ENCODE measurements around the gene UBN1.

DNA sequence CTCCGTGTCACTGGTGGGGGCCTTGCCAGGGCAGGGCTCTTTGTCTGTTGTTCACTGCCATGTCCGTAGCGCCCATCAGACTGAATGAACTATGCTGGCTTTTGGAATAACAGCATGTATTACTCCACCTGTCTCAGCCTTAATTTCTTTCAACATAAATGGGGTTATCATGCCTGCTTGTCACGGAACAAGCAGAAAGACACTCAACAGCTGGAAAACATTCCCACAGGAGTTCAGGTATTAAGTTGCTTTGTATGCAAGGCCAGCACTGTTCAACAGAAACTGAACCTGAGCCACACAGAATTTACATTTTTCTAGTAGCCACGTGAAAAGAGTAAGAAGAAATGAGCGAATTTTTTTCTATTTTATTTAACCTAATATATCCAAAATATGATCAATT, 76.6 kb downstream of the UBN1 start:
- TF ChIP-seq, protein P1, sequence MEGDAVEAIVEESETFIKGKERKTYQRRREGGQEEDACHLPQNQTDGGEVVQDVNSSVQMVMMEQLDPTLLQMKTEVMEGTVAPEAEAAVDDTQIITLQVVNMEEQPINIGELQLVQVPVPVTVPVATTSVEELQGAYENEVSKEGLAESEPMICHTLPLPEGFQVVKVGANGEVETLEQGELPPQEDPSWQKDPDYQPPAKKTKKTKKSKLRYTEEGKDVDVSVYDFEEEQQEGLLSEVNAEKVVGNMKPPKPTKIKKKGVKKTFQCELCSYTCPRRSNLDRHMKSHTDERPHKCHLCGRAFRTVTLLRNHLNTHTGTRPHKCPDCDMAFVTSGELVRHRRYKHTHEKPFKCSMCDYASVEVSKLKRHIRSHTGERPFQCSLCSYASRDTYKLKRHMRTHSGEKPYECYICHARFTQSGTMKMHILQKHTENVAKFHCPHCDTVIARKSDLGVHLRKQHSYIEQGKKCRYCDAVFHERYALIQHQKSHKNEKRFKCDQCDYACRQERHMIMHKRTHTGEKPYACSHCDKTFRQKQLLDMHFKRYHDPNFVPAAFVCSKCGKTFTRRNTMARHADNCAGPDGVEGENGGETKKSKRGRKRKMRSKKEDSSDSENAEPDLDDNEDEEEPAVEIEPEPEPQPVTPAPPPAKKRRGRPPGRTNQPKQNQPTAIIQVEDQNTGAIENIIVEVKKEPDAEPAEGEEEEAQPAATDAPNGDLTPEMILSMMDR (IDR thresholded peaks at IDR 0.05) = no peak
- no peak for TF ChIP-seq POLR2A (IDR thresholded peaks at IDR 0.05)

Data from tibial nerve (tissue), 3 donors.